ENCODE data around the gene TTC19.
A peak's percentile ranks its signal among the peaks of the same experiment; 100 is the strongest.

TTC19 gene, protein sequence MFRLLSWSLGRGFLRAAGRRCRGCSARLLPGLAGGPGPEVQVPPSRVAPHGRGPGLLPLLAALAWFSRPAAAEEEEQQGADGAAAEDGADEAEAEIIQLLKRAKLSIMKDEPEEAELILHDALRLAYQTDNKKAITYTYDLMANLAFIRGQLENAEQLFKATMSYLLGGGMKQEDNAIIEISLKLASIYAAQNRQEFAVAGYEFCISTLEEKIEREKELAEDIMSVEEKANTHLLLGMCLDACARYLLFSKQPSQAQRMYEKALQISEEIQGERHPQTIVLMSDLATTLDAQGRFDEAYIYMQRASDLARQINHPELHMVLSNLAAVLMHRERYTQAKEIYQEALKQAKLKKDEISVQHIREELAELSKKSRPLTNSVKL

DNA sequence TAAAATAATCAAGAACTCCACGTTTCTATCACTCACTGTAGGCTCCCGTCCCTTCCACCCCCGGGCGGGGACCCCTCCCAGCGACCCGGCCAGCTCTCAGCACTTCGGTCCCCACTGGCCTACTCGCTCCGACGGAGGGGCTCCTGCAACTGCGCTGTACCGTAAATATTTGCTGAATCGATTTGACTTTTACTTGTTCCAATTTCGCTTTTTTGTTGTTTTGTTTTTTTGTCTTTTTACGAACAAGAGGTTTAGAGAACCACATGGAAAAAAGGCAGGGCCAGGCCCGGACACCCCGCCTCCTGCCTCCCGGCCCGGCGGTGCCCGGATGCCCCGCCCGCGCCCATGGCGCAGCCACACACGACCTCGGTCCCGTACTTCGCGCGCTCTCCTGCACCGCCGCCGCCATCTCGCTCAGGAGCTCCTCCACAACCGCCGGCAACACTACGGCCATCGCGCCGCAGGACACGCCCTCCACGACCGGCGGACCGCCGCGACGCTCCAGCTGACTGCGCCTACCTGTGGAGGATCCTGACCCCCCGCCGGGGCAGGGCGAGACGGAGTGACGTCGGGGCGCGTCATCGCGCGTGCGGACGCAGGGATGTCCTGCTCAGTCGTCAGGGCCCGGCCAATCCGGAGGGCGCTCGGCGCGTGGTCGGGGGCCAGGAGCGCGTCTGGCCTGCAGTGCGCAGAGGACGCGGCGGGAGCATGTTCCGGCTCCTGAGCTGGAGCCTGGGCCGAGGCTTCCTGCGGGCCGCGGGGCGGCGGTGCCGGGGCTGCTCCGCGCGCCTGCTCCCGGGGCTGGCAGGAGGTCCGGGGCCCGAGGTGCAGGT is at the start of gene TTC19, which contains the start of gene ZSWIM7:
TSS of gene TTC19 (plus strand) at position 684 of the 833 bp plus-strand sequence. CDS start at position 709, 25 bp downstream.
TSS of gene ZSWIM7 (minus strand) at position 564 of the 833 bp plus-strand sequence. CDS start at position 454, 110 bp downstream.
- H3K4me3 ChIP-seq (ENCODE audit: low read depth, low read length): peak within 1 kb of the TSS; percentile 92

DNA sequence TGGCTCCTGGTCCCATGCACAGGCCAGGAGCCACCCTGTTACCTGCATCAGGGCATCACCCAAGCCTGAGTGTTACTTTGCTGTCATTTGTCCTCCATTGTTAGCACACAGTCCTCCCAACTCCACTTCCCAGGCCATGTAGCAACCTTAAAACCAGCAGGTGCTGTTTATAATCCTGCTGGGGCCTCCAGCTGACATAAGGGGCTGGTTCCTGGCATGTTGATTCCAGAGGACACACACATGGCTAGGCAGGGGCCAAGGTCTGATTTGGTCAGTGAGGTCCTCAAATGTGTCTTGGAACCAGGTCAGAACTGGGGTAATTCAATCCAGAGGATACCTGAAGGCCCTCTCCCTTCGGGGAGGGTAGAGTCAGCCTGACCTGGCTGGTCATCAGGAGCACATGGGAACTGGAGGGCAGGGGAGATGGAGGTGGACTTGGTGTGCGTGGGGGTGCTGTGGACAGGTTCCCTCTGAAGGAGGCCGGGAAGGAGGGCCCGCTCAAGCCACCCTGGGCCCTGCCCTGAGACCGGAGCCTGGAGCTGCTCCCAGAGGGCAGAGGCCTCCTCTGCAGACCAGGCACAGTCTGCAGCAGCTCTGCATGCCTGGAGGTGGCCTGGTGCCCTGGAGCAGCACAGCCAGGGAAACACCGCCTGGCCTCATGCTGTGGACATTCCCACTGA is 48.1 kb upstream of the TTC19 start:
- no peak overlapping the region for H3K4me3 ChIP-seq (ENCODE audit: low read depth, low read length)

DNA sequence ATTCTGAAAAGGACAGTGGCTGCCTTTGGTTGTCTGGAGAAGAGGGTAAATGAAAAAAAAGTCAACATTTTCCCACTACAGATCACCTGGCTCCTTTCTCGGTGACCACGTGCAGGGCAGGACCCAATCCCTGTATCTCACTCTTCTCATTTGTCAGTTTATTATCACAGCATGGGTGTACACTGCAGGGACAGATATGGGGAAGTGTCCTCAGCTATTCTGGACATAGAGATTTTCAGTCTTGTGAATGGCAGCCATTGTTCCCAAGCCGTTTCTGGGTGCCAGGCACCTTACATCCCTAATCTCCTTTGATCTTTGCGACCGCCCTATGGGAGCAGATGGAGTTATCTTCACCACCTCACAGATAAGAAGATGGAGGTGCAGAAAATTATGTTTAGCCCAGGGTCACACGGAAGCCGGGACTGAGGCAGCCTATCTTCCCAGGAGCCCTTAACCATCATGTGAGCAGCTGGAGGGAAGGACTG is 47.5 kb upstream of the TTC19 start:
- no peak overlapping the region for H3K4me3 ChIP-seq (ENCODE audit: low read depth, low read length)

DNA sequence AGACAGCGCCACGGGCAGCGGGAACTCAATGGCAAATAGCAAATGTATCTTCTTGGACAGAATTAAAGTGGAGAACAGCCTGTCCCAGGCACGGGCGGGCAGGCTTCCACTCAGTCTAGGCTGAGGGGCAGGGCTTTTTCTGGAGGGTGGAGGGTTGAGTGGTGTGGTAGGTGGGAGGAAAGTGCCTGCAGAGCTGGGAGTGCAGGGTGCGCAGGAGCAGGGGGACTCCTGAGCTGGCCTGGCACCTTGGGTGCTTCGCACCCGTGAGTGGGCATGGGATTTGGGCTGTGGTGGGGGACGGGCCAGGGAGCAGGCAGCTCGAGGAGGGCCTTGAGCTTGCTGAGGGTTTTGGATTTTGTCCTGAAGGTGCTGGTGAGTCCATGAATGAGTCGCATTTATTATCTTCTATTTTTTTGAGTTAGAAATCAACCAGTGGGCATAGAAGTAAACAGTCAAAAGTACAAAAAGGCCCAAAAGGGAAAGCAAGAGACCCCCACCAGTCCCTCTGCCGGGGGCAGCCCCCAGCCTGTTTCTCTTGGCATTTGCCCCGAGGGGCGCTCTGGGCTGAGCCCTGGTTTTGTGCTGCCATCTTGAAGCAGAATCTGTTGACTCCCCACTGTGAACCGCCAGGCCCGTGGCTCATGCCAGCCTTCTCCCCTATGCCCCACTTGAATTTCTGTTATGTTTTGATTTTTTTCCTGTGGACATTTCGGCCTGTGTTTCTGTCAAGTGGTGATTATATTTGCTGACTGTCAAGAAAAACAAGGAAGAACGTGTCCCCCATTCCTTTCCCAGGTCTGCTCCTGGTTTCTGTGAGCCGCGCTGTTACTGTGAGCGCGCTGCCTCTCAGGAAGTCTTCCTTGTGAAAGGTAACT is 46.5 kb upstream of the TTC19 start:
- no peak overlapping the region for H3K4me3 ChIP-seq (ENCODE audit: low read depth, low read length)

DNA sequence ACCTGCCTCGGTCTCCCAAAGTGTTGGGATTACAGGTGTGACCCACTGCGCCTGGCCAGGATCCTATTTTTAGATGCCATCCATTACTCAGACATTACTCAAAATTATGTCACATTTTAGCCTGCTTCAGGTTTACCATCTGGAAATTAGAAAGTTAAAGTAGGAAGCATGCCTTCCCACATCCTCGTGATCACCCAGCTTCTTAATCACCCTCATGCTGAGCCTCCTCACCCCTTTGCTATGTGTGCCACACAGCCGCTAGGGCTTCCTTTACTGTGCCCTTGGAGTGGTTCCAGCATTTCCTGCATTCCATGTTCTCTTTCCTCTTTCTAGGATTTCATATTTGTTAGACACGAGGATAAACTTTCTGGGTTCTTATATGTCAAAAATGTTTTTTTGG is 45.4 kb upstream of the TTC19 start:
- H3K4me3 ChIP-seq (ENCODE audit: low read depth, low read length): no peak overlapping the region

DNA sequence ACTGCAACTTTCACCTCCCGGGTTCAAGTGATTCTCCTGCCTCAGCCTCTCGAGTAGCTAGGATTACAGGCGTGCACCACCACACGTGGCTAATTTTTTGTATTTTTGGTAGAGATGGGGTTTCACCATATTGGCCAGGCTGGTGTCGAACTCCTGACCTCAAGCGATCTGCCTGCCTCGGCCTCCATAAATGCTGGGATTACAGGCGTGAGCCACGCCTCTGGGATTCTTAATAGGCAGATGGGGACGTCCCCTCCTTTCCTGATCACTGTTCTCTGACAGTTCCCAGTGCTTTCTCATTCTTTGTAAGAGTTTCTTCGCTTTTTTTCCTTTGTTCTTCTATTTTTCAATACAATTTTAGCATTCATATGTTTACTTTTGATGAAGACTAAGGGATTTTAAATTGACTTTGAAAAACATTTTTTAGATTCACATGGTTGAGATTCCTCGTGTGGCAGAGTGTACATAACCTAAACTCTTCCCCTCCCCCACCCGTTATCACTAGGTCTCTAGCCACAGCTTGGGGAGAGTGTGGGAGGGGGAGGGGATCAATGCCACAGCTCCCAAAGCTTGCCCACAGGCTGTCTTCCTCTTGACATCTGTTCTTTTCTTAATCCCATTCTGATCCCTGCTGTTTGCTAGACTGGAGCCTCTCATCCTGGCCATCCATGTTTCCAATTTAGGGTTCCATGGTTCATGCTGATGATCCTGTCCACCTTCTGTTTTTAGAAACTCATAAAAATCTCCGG is 43.7 kb upstream of the TTC19 start:
- no peak overlapping the region for H3K4me3 ChIP-seq (ENCODE audit: low read depth, low read length)

DNA sequence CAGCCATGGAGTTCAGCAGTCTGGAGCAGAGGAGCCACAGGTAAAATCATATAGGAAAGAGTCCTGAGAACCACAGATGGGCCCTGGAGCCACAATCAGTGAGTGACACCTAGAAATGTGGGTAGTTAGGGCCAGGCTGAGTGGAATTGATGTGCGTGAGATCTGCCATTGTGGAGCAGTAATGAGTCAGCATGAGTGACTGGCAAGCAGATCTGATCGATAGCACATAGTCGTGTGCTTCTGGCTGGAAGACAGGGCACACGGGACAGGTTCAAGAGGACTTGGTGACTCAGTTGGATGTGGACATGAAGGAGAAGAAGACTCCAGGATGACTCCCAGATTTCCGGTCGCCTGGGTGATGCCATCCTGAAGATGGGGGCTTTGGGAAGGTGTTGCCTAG is 42.4 kb upstream of the TTC19 start:
- H3K4me3 ChIP-seq (ENCODE audit: low read depth, low read length): no peak overlapping the region

DNA sequence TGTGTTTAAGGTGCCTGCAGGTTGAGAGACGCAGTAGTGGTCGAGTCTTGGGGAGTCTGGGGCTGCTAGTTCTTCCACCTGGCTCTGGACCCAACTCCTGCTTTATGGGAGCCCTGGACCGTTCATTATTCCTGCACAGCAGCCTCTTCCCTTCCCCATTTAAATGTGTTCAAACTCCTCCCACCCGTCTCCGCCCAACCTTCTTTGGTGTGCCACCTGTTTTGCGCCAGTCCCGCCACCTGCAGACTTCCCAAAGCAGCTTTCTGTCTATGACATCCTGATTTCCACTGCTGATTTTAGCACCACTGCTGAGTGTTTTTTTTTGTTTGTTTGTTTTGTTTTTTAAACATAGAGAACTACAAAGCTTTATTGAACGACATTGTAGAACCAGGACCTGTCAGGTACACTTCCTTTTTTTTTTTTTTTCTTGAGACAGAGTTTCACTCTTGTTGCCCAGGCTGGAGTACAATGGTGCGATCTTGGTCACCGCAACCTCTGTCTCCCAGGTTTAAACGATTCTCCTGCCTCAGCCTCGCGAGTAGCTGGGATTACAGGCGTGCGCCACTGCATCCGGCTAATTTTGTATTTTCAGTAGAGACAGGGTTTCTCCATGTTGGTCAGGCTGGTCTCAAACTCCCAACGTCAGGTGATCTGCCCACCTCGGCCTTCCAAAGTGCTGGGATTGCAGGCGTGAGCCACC is 41.9 kb upstream of the TTC19 start:
- no peak overlapping the region for H3K4me3 ChIP-seq (ENCODE audit: low read depth, low read length)

DNA sequence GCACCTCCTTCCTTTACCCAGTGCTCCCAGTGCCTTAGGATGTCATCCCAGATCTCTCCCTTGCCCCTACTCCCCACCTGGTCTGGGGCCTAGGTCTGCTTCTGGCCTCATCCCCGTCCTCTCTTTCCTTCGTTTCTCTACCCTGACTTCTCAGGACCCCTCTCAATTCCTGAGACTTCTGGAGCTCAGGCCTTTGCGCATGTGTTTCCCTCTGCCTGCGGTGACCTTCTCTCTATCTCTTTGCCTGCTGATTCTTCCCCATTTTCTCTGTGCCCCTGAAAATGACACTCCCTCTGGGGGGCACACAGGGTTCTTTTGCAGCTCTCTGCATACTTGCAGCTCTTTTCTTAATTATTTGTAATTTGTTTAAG is 41.2 kb upstream of the TTC19 start:
- no peak overlapping the region for H3K4me3 ChIP-seq (ENCODE audit: low read depth, low read length)

DNA sequence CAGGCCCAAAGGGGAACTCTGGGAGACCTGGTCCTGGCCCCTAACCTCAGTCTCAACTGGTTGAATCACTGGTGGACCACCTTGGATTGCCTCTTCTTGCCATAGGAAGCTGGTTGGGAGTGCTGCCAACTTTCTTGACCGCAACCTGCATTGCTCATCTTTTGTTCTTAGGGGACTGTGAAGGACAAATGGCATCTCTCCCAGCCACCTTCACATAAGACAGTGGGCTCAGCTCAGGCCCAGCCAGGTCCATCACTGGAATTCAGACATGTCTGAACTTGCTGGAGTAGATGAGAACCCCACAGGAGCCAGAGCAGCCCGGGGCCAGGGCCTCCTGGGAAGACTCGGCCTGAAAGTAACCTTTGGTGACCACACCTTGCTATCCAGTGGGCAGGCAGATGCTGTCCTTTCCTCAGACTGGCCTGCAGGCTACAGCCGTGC is 35.9 kb upstream of the TTC19 start:
- H3K4me3 ChIP-seq (ENCODE audit: low read depth, low read length): no peak overlapping the region

DNA sequence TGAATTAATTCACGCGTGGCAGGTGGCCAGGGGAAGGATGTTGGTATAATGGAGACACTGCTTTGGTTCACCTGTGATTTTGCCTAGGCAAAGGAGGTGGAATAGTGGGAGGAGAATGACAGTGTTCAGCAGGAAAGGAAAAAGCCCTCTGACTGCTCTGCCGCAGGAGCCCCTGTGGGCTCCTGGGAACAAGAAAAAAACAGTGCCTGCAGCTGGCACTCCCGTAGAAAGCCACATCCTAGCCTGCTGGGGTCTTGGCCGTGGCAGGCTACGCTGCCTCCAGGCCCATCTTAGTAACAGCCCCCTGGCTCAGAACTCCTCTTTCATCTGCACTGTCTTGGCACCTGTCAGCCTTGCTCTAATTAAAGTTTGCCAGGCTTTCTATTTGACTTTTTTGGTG is 34.1 kb upstream of the TTC19 start:
- H3K4me3 ChIP-seq (ENCODE audit: low read depth, low read length): no peak overlapping the region

DNA sequence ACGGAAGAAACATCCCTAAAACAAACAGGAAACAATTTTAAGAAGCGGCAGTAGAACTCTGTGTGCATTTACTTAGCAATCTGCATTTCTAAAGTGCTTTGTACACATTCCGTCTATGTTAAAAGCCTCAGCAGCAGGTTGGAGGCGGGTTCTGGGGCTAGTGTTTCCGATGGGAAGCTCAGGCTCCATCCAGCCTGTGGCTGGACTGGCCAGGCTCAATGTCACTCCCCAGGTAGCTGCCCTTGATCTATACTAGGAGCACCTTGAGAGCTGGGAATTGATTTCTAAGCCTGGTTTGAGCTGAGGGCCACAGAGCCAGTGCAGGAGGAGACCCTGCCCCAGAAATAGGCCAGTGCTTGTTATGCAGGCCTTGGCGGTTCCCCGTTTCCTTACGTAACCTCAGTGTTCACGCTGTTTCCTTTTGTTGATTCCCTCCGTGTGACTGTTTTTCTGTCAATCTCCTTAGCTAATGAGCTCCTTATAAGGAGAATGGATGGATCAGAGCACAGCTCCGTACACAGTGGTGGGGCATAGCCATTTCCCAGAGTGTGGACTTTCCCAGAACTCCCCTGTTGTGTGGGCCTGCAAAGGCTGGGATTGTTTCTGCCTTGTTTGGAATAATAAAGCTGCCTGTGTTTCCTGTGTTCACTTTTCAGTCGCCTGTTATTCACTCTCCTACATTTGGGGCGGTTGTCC is 33.3 kb upstream of the TTC19 start:
- peak overlapping the region; percentile 8 for H3K4me3 ChIP-seq (ENCODE audit: low read depth, low read length)

DNA sequence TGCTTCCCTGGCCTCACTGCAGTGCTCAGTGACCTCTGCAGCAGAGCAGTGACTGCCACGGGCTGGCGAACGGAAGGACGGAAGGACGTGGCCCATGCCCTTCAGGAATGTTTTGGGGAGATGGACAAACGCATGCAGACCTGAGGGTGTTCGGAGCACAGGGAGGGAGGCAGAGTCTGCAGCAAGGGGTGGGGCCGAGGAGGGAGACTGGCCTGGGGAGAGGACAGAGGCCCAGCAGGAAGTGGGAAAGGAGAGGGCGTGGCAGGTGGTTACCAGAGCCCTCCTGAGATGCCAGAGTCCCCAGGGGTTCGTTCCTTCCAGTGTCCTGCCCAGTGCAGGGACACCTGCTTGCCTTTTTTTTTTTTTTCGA is 32.8 kb upstream of the TTC19 start:
- no peak overlapping the region for H3K4me3 ChIP-seq (ENCODE audit: low read depth, low read length)

DNA sequence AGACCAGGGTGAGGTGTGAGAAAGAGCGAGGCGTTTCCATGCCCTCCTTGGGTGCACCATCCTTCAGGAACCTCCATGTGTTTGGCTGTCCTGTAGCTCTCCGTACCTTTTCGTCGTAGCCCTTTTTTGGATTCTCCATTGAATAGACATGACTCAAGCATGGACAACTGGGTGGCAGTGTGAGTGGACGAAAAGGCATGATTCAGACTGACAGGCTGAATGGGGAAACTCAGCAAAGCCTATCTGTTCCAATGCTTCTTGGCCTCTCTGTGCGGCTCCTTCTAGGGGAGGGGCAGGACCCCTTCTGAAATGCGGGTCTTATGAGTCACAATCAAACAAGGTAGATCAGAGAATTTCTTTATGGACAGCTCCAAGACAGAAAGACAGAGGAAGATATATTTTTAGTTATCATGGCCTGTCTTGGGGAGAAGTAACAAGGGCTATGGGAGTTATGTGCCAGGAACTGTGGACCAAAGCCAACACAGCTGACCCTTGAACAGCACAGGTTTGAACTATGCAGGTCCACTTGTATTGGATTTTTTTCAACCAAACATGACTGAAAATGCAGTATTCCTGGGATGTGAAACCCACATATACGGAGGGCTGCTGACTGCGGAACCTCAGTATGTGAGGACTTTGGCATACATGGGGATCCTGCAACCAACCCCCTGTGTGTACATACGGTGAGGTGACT is 31.8 kb upstream of the TTC19 start:
- no peak overlapping the region for H3K4me3 ChIP-seq (ENCODE audit: low read depth, low read length)

DNA sequence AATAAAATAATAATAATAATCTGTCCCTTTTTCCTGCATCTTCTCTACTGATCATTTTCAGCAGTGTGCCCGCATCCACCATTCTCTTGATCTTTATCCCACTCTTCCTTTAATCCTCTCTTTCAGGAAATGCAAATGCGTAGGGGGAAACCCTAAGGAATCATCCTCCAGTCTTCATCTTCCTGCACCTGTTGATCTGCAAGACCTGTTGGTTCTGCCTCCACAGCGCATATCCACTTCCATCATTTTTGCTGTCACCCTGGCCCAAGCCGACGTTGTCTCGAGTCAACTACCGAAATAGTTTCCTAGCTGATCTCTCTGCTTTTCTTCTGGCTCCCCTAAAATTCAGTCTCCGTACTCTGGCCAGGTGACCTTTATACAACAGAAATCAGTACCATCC is 30.2 kb upstream of the TTC19 start:
- H3K4me3 ChIP-seq (ENCODE audit: low read depth, low read length): no peak overlapping the region

DNA sequence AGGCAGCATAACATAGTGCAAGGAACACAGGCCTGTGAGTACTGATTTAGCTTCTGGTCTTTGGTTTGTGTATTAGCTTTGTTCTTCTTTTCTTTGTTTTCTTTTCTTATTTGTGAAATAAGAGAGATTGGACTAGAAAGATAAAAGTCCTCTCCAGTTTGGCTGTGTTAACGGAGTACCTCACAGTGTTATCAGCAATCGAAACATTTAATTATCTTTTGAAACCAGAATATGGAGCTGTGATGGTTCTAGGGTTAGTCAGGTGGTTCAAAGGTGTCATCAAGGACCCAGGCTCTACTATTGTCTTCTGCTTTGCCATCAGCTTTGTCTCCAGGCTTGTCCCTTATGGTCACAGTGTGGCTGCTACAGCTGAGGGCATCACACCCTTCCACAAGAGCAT is 29.1 kb upstream of the TTC19 start:
- H3K4me3 ChIP-seq (ENCODE audit: low read depth, low read length): no peak overlapping the region

DNA sequence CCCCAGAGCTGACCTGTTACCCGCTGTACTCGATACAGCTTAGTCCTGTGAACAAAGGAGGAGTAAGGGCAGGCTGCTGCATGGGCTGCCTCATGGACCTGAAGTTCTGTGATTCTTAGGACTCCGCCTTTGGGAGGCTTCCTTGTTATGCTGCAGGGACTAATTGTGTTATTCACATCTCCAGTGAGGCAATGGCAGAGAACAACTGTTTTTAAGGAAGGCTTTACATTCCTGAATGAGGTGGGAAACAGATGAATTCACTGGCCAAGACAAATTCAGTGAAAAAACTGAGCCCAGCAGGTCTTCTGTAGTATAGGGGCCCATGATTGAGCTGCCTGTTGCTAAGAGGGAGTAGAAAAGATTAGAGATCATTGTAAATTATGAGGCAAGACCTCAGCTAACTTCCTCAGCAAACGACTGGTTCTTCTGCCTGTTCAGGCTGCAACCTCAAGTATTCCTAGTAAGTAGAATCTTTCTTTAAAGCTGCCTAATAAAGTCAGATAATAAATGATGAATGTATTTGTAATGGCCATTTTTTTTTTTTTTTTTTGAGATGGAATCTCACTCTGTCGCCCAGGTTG is 28.4 kb upstream of the TTC19 start:
- no peak overlapping the region for H3K4me3 ChIP-seq (ENCODE audit: low read depth, low read length)

DNA sequence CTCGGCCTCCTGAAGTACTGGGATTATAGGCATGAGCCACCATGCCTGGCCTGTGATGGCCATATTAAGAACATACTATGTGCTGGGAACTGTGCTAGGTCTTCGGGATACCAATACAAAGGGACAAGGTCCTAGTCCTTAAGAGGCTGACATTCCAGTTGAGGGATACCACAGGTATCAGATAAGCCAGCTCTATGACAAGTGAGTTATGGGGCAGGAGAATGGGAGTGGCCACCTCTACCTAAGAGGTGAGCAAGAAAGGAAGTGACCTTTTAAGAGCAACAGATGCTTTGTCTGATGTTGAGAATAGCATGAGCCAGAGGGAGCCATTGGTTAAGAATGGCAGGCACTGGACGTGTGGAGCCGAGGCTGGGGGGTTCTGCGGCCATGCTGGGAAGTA is 27.7 kb upstream of the TTC19 start:
- no peak overlapping the region for H3K4me3 ChIP-seq (ENCODE audit: low read depth, low read length)
